MG63 (cell line): Measurements from ENCODE around the gene EPX. TPM values are rescaled to one million over a fixed set of nuclear protein-coding genes. Genes with fewer than 3 reads are reported as not detected.
A peak's percentile ranks its signal among the peaks of the same experiment; 100 is the strongest.

ENCODE experiments used
- DNase-seq: peaks from one replicate; pipeline ENCODE4 v3.0.0-alpha.2; 2020
- H3K27me3 ChIP-seq: fragments of 250-450 bp; sonication (Bioruptor Pico); 2 replicates; pipeline ENCODE4 v1.5.1; 2020; ENCODE audit warnings: mild to moderate bottlenecking, moderate library complexity
- H3K36me3 ChIP-seq: fragments of 250-450 bp; sonication (Bioruptor Pico); 2 replicates; pipeline ENCODE4 v1.5.1; 2020; ENCODE audit warnings: mild to moderate bottlenecking, moderate library complexity
- H3K4me3 ChIP-seq: fragments of 250-450 bp; sonication (Bioruptor Pico); 2 replicates; pipeline ENCODE4 v1.5.1; 2020; ENCODE audit warnings: mild to moderate bottlenecking, moderate library complexity
- H3K9me3 ChIP-seq: fragments of 250-450 bp; sonication (Bioruptor Pico); 2 replicates; pipeline ENCODE4 v1.5.1; 2020; ENCODE audit warnings: mild to moderate bottlenecking, moderate library complexity
- total RNA-seq: library from RNA; depleted of rRNA; stranded (reverse); fragments of >200 nt; shearing (Covaris generic); gene quantifications from 2 replicates; pipeline ENCODE4 v1.2.3, GENCODE V29; 2014; ENCODE audit warnings: low replicate concordance

Gene EPX
- total RNA-seq, 1 experiment from 2014 or later: not detected

GRCh38 chr17:58238147-58238634, 45.7 kb downstream of the EPX start, which contains the start of gene LPO:
Gene LPO (plus strand): TSS chr17:58238584. CDS start chr17:58242980, 4,396 bp downstream.
- DNase-seq: no peak
- Histone ChIP-seq H3K9me3 (no peaks in the 10 kb centered on the region), H3K36me3 (no peaks in the 10 kb centered on the region), H3K27me3 (peaks cover 56% of the 10 kb centered on the region), H3K4me3 (no peak within 1 kb of the TSS)

GRCh38 chr17:58239987-58240386, 47.5 kb downstream of the EPX start:
- H3K9me3 ChIP-seq: no peaks in the 10 kb centered on the region
- no peaks in the 10 kb centered on the region for H3K36me3 ChIP-seq
- DNase-seq: no peak
- H3K4me3 ChIP-seq: no peak overlapping the region
- H3K27me3 ChIP-seq: peaks cover 49% of the 10 kb centered on the region

GRCh38 chr17:58242171-58242784, 49.8 kb downstream of the EPX start:
- Histone ChIP-seq H3K36me3 (no peaks in the 10 kb centered on the region), H3K4me3 (no peak overlapping the region), H3K9me3 (no peaks in the 10 kb centered on the region), H3K27me3 (peaks cover 34% of the 10 kb centered on the region)
- DNase-seq: peak; percentile 55

GRCh38 chr17:58244963-58245362, 52.4 kb downstream of the EPX start:
- H3K4me3 ChIP-seq: no peak overlapping the region
- H3K27me3 ChIP-seq: peaks cover 13% of the 10 kb centered on the region
- no peaks in the 10 kb centered on the region for H3K36me3 ChIP-seq
- no peak for DNase-seq
- H3K9me3 ChIP-seq: no peaks in the 10 kb centered on the region

- peaks cover 10% of the 10 kb centered on the region; the same call in 1 of the 2 replicates for H3K27me3 ChIP-seq
- DNase-seq: no peak
- H3K4me3 ChIP-seq: no peak overlapping the region
- H3K36me3 ChIP-seq: no peaks in the 10 kb centered on the region
- H3K9me3 ChIP-seq: no peaks in the 10 kb centered on the region
These were observed 53.0 kb downstream of the EPX start for GRCh38 chr17:58245428-58246103.

GRCh38 chr17:58246104-58246740, 53.7 kb downstream of the EPX start:
- Histone ChIP-seq H3K36me3 (no peaks in the 10 kb centered on the region), H3K4me3 (no peak overlapping the region), H3K9me3 (no peaks in the 10 kb centered on the region), H3K27me3 (peaks cover 6% of the 10 kb centered on the region; the same call in 1 of the 2 replicates)
- no peak for DNase-seq

- no peaks in the 10 kb centered on the region for H3K36me3 ChIP-seq
These were observed 54.3 kb downstream of the EPX start for GRCh38 chr17:58246781-58247180.

GRCh38 chr17:58247511-58248363, 55.2 kb downstream of the EPX start:
- H3K27me3 ChIP-seq: no peaks in the 10 kb centered on the region

More at GRCh38 chr17:58246781-58247180, 54.3 kb downstream of the EPX start:
- DNase-seq: no peak
- peaks cover 4% of the 10 kb centered on the region; the same call in 1 of the 2 replicates for H3K27me3 ChIP-seq
- H3K4me3 ChIP-seq: no peak overlapping the region
- no peaks in the 10 kb centered on the region for H3K9me3 ChIP-seq

GRCh38 chr17:58248955-58249269, 56.4 kb downstream of the EPX start:
- Histone ChIP-seq H3K4me3 (no peak overlapping the region), H3K36me3 (no peaks in the 10 kb centered on the region), H3K9me3 (no peaks in the 10 kb centered on the region), H3K27me3 (no peaks in the 10 kb centered on the region)
- DNase-seq: no peak

More at GRCh38 chr17:58247511-58248363, 55.2 kb downstream of the EPX start:
- no peaks in the 10 kb centered on the region for H3K9me3 ChIP-seq
- DNase-seq: no peak
- no peak overlapping the region for H3K4me3 ChIP-seq
- H3K36me3 ChIP-seq: no peaks in the 10 kb centered on the region

GRCh38 chr17:58249270-58250133, 57.0 kb downstream of the EPX start:
- Histone ChIP-seq H3K36me3 (no peaks in the 10 kb centered on the region), H3K4me3 (peak overlapping the region; percentile 24), H3K9me3 (no peaks in the 10 kb centered on the region), H3K27me3 (no peaks in the 10 kb centered on the region)
- DNase-seq: peak; percentile 62

GRCh38 chr17:58250344-58251011, 58.0 kb downstream of the EPX start:
- DNase-seq: no peak
- Histone ChIP-seq H3K4me3 (no peak overlapping the region), H3K9me3 (no peaks in the 10 kb centered on the region), H3K27me3 (peaks cover 3% of the 10 kb centered on the region; the same call in 1 of the 2 replicates), H3K36me3 (no peaks in the 10 kb centered on the region)

- Histone ChIP-seq H3K36me3 (no peaks in the 10 kb centered on the region), H3K4me3 (no peak overlapping the region), H3K27me3 (peaks cover 4% of the 10 kb centered on the region; the same call in 1 of the 2 replicates), H3K9me3 (no peaks in the 10 kb centered on the region)
- DNase-seq: no peak
These were observed 59.6 kb downstream of the EPX start for GRCh38 chr17:58252141-58252540.

GRCh38 chr17:58253082-58253481, 60.6 kb downstream of the EPX start:
- H3K36me3 ChIP-seq: no peaks in the 10 kb centered on the region
- H3K27me3 ChIP-seq: peaks cover 10% of the 10 kb centered on the region
- H3K4me3 ChIP-seq: no peak overlapping the region
- DNase-seq: no peak
- H3K9me3 ChIP-seq: no peaks in the 10 kb centered on the region
